Heart right ventricle (tissue), 16 donors: ENCODE data around the gene KRT83. TPM values are rescaled to one million over a fixed set of nuclear protein-coding genes. Genes with fewer than 3 reads are reported as not detected.

Experiments used
- ATAC-seq, 8 donors: fragments of 200-7000 bp; cut with Tn5 transposase; one replicate each; pipeline ENCODE4 v1.9.1; 2020; ENCODE audit warnings: mild to moderate bottlenecking in 8 of 8, moderate library complexity in 8 of 8, moderate number of reproducible peaks in 1 of 8
- DNase-seq, 2 donors: peaks; one replicate each; pipeline ENCODE4 v3.0.0-alpha.2; 2020
- H3K27ac ChIP-seq, 10 donors: fragments of 200-600 bp; sonication (generic) in 2 of 10; one replicate each; pipeline versions ENCODE4 v1.5.0 to v1.8.0; 2020 to 2022; ENCODE audit warnings: mild to moderate bottlenecking in 3 of 10
- H3K27me3 ChIP-seq, 7 donors: fragments of 200-600 bp; one replicate each; pipeline ENCODE4 v1.8.0; 2021 to 2022; ENCODE audit warnings: mild to moderate bottlenecking in 2 of 7
- H3K36me3 ChIP-seq, 9 donors: fragments of 200-600 bp; sonication (generic) in 1 of 9; one replicate each; pipeline versions ENCODE4 v1.5.0 to v1.8.0; 2020 to 2022; ENCODE audit warnings: mild to moderate bottlenecking in 2 of 9
- H3K4me1 ChIP-seq, 9 donors: fragments of 200-600 bp; sonication (generic) in 1 of 9; one replicate each; pipeline versions ENCODE4 v1.5.0 to v1.8.0; 2020 to 2022; ENCODE audit warnings: mild to moderate bottlenecking in 4 of 9
- H3K4me3 ChIP-seq, 10 donors: fragments of 200-600 bp; sonication (generic) in 2 of 10; one replicate each; pipeline versions ENCODE4 v1.5.0 to v1.8.0; 2020 to 2022; ENCODE audit warnings: mild to moderate bottlenecking in 7 of 10, moderate library complexity in 2 of 10
- H3K9me3 ChIP-seq, 11 donors: fragments of 200-600 bp in 10 of 11; sonication (generic) in 2 of 11; one replicate each; pipeline versions ENCODE4 v1.5.0 to v1.8.0; 2013 to 2022; ENCODE audit warnings: mild to moderate bottlenecking in 2 of 11, control low read depth in 1 of 11, moderate library complexity in 1 of 11
- CTCF ChIP-seq, 9 donors: fragments of 200-600 bp; sonication (generic) in 2 of 9; IDR thresholded peaks; one replicate each; pipeline versions ENCODE4 v1.5.0 to v1.8.0; 2021 to 2022; ENCODE audit warnings: antibody characterized with exemption in 9 of 9, mild to moderate bottlenecking in 5 of 9, moderate library complexity in 1 of 9
- WGBS, 2 donors: extraction: QIAGEN DNeasy Blood & Tissue Kit; methylation state at CpG; one replicate each; pipeline ENCODE4 v1.1.7; 2013; ENCODE audit warnings: inconsistent platforms in 1 of 2; 5-methylcytosine and 5-hydroxymethylcytosine counted together
- intact Hi-C, 10 donors: fragments of 100-400 bp; cut with DNase I; formaldehyde crosslinking; loops; one replicate each; pipeline versions ENCODE4 v1.11.1 to v1.14.2; 2022
- polyA plus RNA-seq, 2 donors: library from polyadenylated mRNA; stranded (reverse); fragments of 200-250 nt; gene quantifications; one replicate each; pipeline ENCODE4 v1.2.3, GENCODE V29; 2013
- total RNA-seq, 10 donors: library from RNA; stranded (reverse); fragmentation: NEBNext Ultra II Directional in 3 of 10; extraction: Animal tissue kit (Norgen Biotek cat#: 25700) in 3 of 10; gene quantifications; one replicate each; pipeline versions ENCODE4 v1.2.1 to v1.2.4, GENCODE V29; 2021 to 2023
- donor health status: Arrhythmogenic right ventricular cardiomyopathy.
- donor health status: ischemic (EF 13 %, LVEDD 7.1; RV severe dilation, severe dysfunction).
- donor health status: healthy with polysubstance abuse.
- donor health status: DM: no; HTN: yes; CAD: no.
- donor health status: DM: no; HTN: no; CAD: no.
- donor health status: ischemic (EF 25% LVEDD 6.9; RV normal size, moderate dysfunction).
- donor health status: ischemic (EF 25% LVEDD 5.7; RV mildly dilated, moderate dysfunction).
- donor health status: healthy.
- donor health status: DM: yes; HTN: yes; CAD: no.
- donor health status: Ischemic cardiomyopathy.
- donor health status: ischemic (EF 35%, LVEDD 5.7; RV mildly dilated, moderate dysfunction).
- donor health status: nonischemic (EF 11% LVEDD 7.7; RV severe dilation, severe dysfunction).
- donor health status: DM: yes; HTN: yes; CAD: no.
- donor health status: PGD.
- donor health status: ischemic (EF 29% LVEDD 5.4; RV normal size, mild dysfunction).
- donor health status: nonischemic (EF 23%, LVEDD 6.1; RV moderate dilation, normal function).

KRT83 gene
- total and polyA plus RNA-seq, 12 donors: not detected

GRCh38 chr12:52363111-52363679 lies 42.0 kb upstream of the KRT83 start:
- H3K27me3 ChIP-seq: peaks cover 0 to 30% (median 9%) of the 10 kb centered on the region in 7 donors
- ATAC-seq (no peak), DNase-seq (no peak)
- no peaks in the 10 kb centered on the region for H3K36me3 ChIP-seq
- no peak overlapping the region for H3K27ac ChIP-seq
- no peaks in the 10 kb centered on the region for H3K9me3 ChIP-seq
- no peak overlapping the region for H3K4me3 ChIP-seq
- intact Hi-C loops: loop anchor here in 1 of 10 donors (10.0 kb wide), 1 partner anchor 152 kb away; no protein-coding TSS in a partner anchor
- WGBS, 2 donors: 90 to 94% methylated on average over 12 of the region's 12 CpGs
- TF ChIP-seq CTCF (IDR thresholded peaks at IDR 0.05): no peak
- no peaks in the 10 kb centered on the region for H3K4me1 ChIP-seq

DNA sequence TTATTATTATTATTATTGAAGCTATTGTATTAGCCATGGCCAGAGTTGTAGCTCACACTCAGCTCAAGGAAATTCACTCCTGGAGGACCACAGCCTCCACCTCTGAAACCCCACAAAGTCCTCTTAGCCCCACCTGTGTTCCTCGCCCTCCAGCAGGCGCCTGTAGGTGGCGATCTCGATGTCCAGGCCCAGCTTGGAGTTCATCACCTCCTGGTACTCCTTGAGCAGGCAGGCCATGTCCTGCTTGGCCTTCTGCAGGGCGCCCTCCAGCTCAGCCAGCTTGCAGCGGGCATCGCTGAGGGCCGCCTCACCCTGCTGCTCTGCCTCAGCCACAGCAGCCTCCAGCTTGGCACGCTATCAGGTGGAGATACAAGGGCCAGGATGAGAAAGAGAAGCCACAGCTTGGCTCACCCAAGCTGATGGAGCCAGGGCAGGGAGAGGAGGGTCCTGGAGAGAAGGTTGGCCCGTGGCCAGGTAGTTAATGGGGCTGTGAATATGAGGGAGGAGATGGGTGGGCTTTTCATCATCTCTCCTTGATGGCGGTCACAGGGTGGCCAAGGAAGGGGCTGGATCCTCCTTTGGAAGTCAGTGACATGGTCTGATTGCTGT lies 41.0 kb upstream of the KRT83 start:
- ATAC-seq: no peak
- DNase-seq: no peak
- Histone ChIP-seq H3K27ac (no peak overlapping the region), H3K4me3 (no peak overlapping the region), H3K27me3 (peaks cover 0 to 28% (median 12%) of the 10 kb centered on the region in 7 donors), H3K4me1 (no peaks in the 10 kb centered on the region), H3K9me3 (no peaks in the 10 kb centered on the region), H3K36me3 (no peaks in the 10 kb centered on the region)
- TF ChIP-seq CTCF (IDR thresholded peaks at IDR 0.05): peak in 2 of 9 donors; percentile 16 to 18
- intact Hi-C loops: loop anchor here in 1 of 10 donors (10.0 kb wide), 1 partner anchor 153 kb away; no protein-coding TSS in a partner anchor
- WGBS, 2 donors: 83 to 87% methylated on average over 11 of the region's 11 CpGs

DNA sequence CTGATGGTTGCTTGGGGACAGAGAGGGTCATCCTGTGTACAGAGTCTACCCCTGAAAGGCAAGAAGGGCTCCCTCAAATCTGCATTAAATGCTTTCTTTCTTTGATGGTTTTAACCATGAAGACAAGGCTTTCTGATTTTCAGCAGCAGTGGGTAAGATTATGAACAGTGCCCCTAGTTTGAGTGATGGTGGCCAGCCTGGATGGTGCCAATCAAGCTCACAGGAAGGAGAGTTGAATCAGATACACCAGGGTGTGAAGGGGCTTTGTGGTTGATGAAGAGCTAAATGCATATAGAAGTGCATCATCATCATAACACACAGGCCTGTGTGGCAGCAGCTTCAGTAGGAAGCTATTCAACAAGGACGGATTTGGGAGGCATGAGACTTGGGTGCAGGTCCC lies 40.4 kb upstream of the KRT83 start:
- Histone ChIP-seq H3K27ac (no peak overlapping the region), H3K27me3 (peaks cover 0 to 28% (median 15%) of the 10 kb centered on the region in 7 donors), H3K4me3 (no peak overlapping the region), H3K36me3 (no peaks in the 10 kb centered on the region), H3K9me3 (no peaks in the 10 kb centered on the region), H3K4me1 (no peaks in the 10 kb centered on the region)
- TF ChIP-seq CTCF (IDR thresholded peaks at IDR 0.05): no peak
- 93 to 96% methylated on average over 1 of the region's 1 CpG for WGBS, 2 donors
- DNase-seq: no peak
- no peak for ATAC-seq
- intact Hi-C loops: loop anchor here in 1 of 10 donors (10.0 kb wide), 1 partner anchor 153 kb away; no protein-coding TSS in a partner anchor

DNA sequence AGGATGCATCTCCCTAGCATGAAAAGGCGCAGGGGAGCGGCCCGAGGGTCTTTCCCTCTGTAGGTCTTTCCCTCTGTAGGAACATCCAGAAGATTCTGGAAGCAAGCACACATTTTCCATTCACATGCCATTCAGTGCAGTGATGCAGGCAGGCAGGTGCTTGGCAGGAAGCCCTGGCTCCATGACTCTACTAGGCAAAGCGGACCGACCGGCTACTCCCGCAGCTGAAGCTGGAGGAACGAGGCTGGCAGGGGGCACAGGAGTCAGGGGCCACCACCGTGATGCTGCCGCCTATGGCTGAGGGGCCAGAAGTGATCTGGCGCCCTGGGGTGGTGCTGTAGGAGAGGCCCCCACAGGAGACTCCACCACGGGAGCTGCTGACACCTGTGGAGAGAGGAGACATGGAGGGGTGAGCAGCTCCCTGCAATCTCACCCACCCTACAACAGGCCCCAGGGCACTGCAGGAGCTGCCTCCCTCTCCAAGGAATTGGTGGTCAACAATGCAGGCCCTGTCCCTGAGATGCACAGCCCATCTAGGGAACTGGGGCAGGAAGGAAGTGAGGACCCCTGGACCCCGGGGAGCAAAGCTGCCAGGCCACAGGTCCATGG lies 39.6 kb upstream of the KRT83 start:
- DNase-seq: no peak

More for the DNA sequence above, 39.6 kb upstream of the KRT83 start:
- intact Hi-C loops: loop anchor here in 1 of 10 donors (10.0 kb wide), 1 partner anchor 154 kb away; no protein-coding TSS in a partner anchor
- no peak overlapping the region for H3K27ac ChIP-seq
- H3K36me3 ChIP-seq: no peaks in the 10 kb centered on the region
- no peaks in the 10 kb centered on the region for H3K4me1 ChIP-seq
- no peak for ATAC-seq
- WGBS, 2 donors: 85 to 87% methylated on average over 13 of the region's 13 CpGs
- TF ChIP-seq CTCF (IDR thresholded peaks at IDR 0.05): no peak
- H3K4me3 ChIP-seq: no peak overlapping the region
- peaks cover 0 to 30% (median 16%) of the 10 kb centered on the region in 7 donors for H3K27me3 ChIP-seq
- no peaks in the 10 kb centered on the region for H3K9me3 ChIP-seq
